ENCODE measurements around the gene MACROD2. TPM values are rescaled to one million over a fixed set of nuclear protein-coding genes. Genes with fewer than 3 reads are reported as not detected.

MACROD2 gene
- polyA plus RNA-seq, 1 donor from 2014 or later = 23.2 TPM

DNA sequence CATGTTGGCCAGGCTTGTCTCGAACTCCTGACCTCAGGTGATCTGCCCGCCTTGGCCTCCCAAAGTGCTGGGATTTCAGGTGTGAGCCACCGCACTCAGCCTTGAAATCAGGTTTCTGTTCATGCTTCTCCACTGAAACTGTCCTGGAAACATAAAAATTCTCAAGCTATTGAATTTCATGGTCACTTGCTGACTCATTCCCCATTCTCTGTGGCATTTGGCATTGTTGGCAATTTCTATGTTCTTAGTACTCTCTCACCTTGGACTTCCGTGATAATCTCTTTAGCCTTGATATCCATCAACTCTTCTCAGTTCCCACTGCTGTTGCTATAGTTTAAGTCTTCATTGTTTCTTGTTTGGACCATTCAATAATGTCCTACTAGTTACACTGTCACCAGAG lies 11.1 kb upstream of the MACROD2 start:
- no peak overlapping the region for H2AFZ ChIP-seq (ENCODE audit: low read depth, low read length)
- no peak overlapping the region for H3K27ac ChIP-seq (ENCODE audit: low read length)
- TF ChIP-seq MXI1 (conservative IDR thresholded peaks at IDR 0.05; ENCODE audit: poor library complexity, severe bottlenecking) = no peak
- no peak for TF ChIP-seq EZH2 (IDR thresholded peaks at IDR 0.05; ENCODE audit: borderline replicate concordance, insufficient read depth, low read length, poor library complexity, severe bottlenecking)
- TF ChIP-seq REST (IDR thresholded peaks at IDR 0.05; ENCODE audit: borderline replicate concordance) = no peak
- TF ChIP-seq TAF1 (IDR thresholded peaks at IDR 0.05; ENCODE audit: low read depth) = no peak
- TF ChIP-seq POLR2AphosphoS5 (IDR thresholded peaks at IDR 0.05) = no peak
- TF ChIP-seq EP300 (conservative IDR thresholded peaks at IDR 0.05; ENCODE audit: poor library complexity, severe bottlenecking) = no peak
- no peak for TF ChIP-seq SMC3 (conservative IDR thresholded peaks at IDR 0.05; ENCODE audit: poor library complexity)
- no peak for TF ChIP-seq RAD21 (conservative IDR thresholded peaks at IDR 0.05)
- no peak for TF ChIP-seq CTCF (IDR thresholded peaks at IDR 0.05; ENCODE audit: poor library complexity, severe bottlenecking)
- no peak overlapping the region for H3K9ac ChIP-seq (ENCODE audit: low read length)
- H3K27me3 ChIP-seq (ENCODE audit: insufficient read depth, low read depth, low read length) = no peaks in the 10 kb centered on the region
- H3K4me3 ChIP-seq (ENCODE audit: low read length) = no peak overlapping the region
- H3K9me2 ChIP-seq (ENCODE audit: insufficient read depth, low read length) = no peaks in the 10 kb centered on the region
- H3K9me3 ChIP-seq (ENCODE audit: low read length) = no peaks in the 10 kb centered on the region
- H3K79me2 ChIP-seq (replicated peaks; ENCODE audit: insufficient read depth, low read length) = no peaks in the 10 kb centered on the region
- H4K20me1 ChIP-seq (ENCODE audit: insufficient read depth) = no peaks in the 10 kb centered on the region
- H3K36me3 ChIP-seq (ENCODE audit: insufficient read depth, low read length) = no peaks in the 10 kb centered on the region
- H3K4me2 ChIP-seq (ENCODE audit: low read length) = no peak overlapping the region
- H3F3A ChIP-seq (ENCODE audit: insufficient read depth, low read length, poor library complexity, severe bottlenecking) = no peaks in the 10 kb centered on the region

DNA sequence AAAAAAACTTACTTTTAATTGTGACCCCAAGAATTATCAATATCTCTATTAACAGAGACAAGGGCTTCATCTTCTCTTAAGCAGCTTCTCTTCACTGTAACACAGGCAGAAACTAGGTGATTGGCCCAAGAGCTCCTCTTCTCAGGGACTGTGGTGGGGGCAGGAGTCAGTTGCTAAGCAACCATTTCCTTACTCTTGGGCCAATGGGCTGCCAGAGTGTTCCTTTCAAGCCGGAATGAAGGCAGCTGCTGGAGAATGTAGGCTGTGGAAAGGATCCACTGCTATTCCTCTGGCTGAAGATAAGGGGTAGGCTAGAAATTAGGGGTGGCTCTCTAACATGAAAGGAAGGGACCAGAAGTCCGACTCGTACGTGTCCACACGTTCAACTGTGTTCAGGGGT lies 4.9 kb upstream of the MACROD2 start, which contains the start of gene SEL1L2:
Gene SEL1L2, minus strand, starts transcription at position 150 of the 400 bp plus-strand sequence. Its CDS starts 80 bp downstream, at position 70.
- no peaks in the 10 kb centered on the region for H3K9me2 ChIP-seq (ENCODE audit: insufficient read depth, low read length)
- peaks cover 7% of the 10 kb centered on the region for H3K9me3 ChIP-seq (ENCODE audit: low read length)
- H3K4me3 ChIP-seq (ENCODE audit: low read length) = no peak within 1 kb of the TSS
- H4K20me1 ChIP-seq (ENCODE audit: insufficient read depth) = no peaks in the 10 kb centered on the region
- H2AFZ ChIP-seq (ENCODE audit: low read depth, low read length) = no peak within 1 kb of the TSS
- H3K4me2 ChIP-seq (ENCODE audit: low read length) = no peak within 1 kb of the TSS
- H3K9ac ChIP-seq (ENCODE audit: low read length) = no peak within 1 kb of the TSS
- H3K27me3 ChIP-seq (ENCODE audit: insufficient read depth, low read depth, low read length) = no peaks in the 10 kb centered on the region
- H3F3A ChIP-seq (ENCODE audit: insufficient read depth, low read length, poor library complexity, severe bottlenecking) = no peaks in the 10 kb centered on the region
- H3K27ac ChIP-seq (ENCODE audit: low read length) = peak within 1 kb of the TSS; percentile 32
- TF ChIP-seq RAD21 (conservative IDR thresholded peaks at IDR 0.05) (no peak), EZH2 (IDR thresholded peaks at IDR 0.05; ENCODE audit: borderline replicate concordance, insufficient read depth, low read length, poor library complexity, severe bottlenecking) (no peak), MXI1 (conservative IDR thresholded peaks at IDR 0.05; ENCODE audit: poor library complexity, severe bottlenecking) (no peak), REST (IDR thresholded peaks at IDR 0.05; ENCODE audit: borderline replicate concordance) (no peak), CTCF (IDR thresholded peaks at IDR 0.05; ENCODE audit: poor library complexity, severe bottlenecking) (no peak), SMC3 (conservative IDR thresholded peaks at IDR 0.05; ENCODE audit: poor library complexity) (no peak), TAF1 (IDR thresholded peaks at IDR 0.05; ENCODE audit: low read depth) (no peak), POLR2AphosphoS5 (IDR thresholded peaks at IDR 0.05) (no peak), EP300 (conservative IDR thresholded peaks at IDR 0.05; ENCODE audit: poor library complexity, severe bottlenecking) (no peak)
- no peaks in the 10 kb centered on the region for H3K36me3 ChIP-seq (ENCODE audit: insufficient read depth, low read length)
- no peaks in the 10 kb centered on the region for H3K79me2 ChIP-seq (replicated peaks; ENCODE audit: insufficient read depth, low read length)
